Stomach (tissue), 9 donors: ENCODE data around the gene NPAT. TPM values are rescaled to one million over a fixed set of nuclear protein-coding genes. Genes with fewer than 3 reads are reported as not detected.

Experiments used
- DNase-seq, 2 donors: peaks; one replicate each; pipeline versions ENCODE4 v3.0.0 to v3.0.0-alpha.2; 2013 to 2019
- H3K27ac ChIP-seq, 5 donors: fragments of 200-600 bp in 4 of 5; sonication (generic) in 4 of 5; one replicate each; pipeline ENCODE4 v1.5.1; 2013 to 2019; ENCODE audit warnings: mild to moderate bottlenecking in 1 of 5, moderate library complexity in 1 of 5
- H3K27me3 ChIP-seq, 3 donors: fragments of 200-600 bp; sonication (generic); one replicate each; pipeline ENCODE4 v1.5.1; 2017 to 2019; ENCODE audit warnings: mixed run types in 1 of 3
- H3K36me3 ChIP-seq, 4 donors: fragments of 200-600 bp; sonication (generic); 1 replicate in 3 of 4; 2 replicates in 1 of 4; pipeline ENCODE4 v1.5.1; 2016 to 2019
- H3K4me1 ChIP-seq, 4 donors: fragments of 200-600 bp; sonication (generic); one replicate each; pipeline ENCODE4 v1.5.1; 2016 to 2019
- H3K4me3 ChIP-seq, 4 donors: fragments of 200-600 bp; sonication (generic) in 3 of 4; one replicate each; pipeline ENCODE4 v1.5.1; 2016 to 2019; ENCODE audit warnings: mild to moderate bottlenecking in 1 of 4
- H3K9me3 ChIP-seq, 4 donors: fragments of 200-600 bp; sonication (generic); one replicate each; pipeline ENCODE4 v1.5.1; 2016 to 2019
- CTCF ChIP-seq, 7 experiments: fragments of 450-650 bp in 4 of 7; fragments of 200-600 bp in 3 of 7; sonication (generic) in 3 of 7; IDR thresholded peaks; one replicate each; pipeline ENCODE4 v1.5.1; 2016 to 2019; ENCODE audit warnings: antibody characterized with exemption in 7 of 7, control low read depth in 2 of 7, mild to moderate bottlenecking in 1 of 7
- EP300 ChIP-seq: sonication (generic); formaldehyde crosslinking; IDR thresholded peaks from one replicate; pipeline ENCODE4 v1.6.1; 2017; ENCODE audit warnings: antibody characterized with exemption
- POLR2A ChIP-seq, 4 donors: fragments of 450-650 bp; IDR thresholded peaks; one replicate each; pipeline ENCODE4 v1.6.1; 2016; ENCODE audit warnings: antibody characterized with exemption in 4 of 4, control low read depth in 2 of 4, mild to moderate bottlenecking in 1 of 4, moderate library complexity in 1 of 4
- POLR2AphosphoS5 ChIP-seq, 3 donors: sonication (generic); formaldehyde crosslinking; IDR thresholded peaks; one replicate each; pipeline ENCODE4 v1.6.1; 2016; ENCODE audit warnings: antibody characterized with exemption in 3 of 3
- WGBS, 5 donors: extraction: QIAGEN DNeasy Blood & Tissue Kit in 3 of 5; methylation state at CpG; one replicate each; pipeline versions ENCODE4 v1.1.5 to v1.1.7; 2013 to 2018; 5-methylcytosine and 5-hydroxymethylcytosine counted together
- intact Hi-C: fragments of 100-400 bp; cut with DNase I; formaldehyde crosslinking; loops from one replicate; pipeline ENCODE4 v1.15.1; 2023; ENCODE audit warnings: low total_unique reads
- polyA plus RNA-seq, 3 donors: library from polyadenylated mRNA; stranded (reverse); fragments of 200-250 nt; gene quantifications; one replicate each; pipeline ENCODE4 v1.2.3, GENCODE V29; 2013
- total RNA-seq, 5 donors: library from RNA; depleted of rRNA; stranded (reverse); fragments of >200 nt; gene quantifications; one replicate each; pipeline versions ENCODE4 v1.1.0 to v1.2.3, GENCODE V29; 2014 to 2016
- donor health status: healthy with polysubstance abuse.
- donor health status: Bipolar disorder and iron deficiency.
- donor health status: healthy.

NPAT gene
- total and polyA plus RNA-seq, 8 donors = 2.1 to 36.6 (median 9.3) TPM

DNA sequence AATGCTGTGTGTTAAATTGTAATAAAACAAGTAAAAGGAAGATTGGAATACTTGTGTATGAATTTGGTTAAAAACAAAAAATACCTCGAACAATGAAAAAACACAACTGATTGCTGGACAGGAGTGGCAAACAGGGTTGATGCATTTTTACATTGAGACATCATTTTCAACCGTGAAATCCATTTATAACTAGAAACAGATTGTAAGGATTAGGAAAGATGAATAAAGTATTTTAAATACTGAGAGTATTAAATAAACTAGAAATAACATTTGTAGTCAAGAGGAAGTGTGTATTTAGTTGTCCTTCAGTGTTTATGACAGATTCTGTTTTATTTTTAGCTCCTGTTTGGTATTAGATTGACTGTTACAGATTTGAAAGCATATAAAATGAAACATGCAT is 5.8 kb upstream of the NPAT start:
- 76 to 83% (median 82%) methylated on average over 2 of the region's 2 CpGs for WGBS, 5 donors

DNA sequence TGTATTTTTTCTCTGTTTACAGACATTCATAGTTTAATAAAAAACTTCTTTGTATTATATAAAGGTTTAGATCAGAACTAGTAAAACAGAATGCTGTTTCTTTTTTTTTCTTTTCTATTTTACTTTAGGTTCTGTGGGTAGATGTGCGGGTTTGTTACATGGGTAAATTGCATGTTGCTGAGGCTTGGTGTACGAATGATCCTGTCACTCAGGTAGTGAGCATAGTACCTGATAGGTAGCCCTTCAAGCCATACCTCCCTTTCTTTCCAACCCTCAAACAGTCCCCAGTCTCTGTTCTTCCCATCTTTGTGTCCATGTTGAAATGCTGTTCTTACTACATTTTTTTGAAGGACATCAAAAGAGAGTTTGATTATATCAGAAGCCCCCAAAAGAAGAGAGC is 3.6 kb upstream of the NPAT start:
- TF ChIP-seq CTCF (IDR thresholded peaks at IDR 0.05) (no peak), EP300 (no peak), POLR2AphosphoS5 (IDR thresholded peaks at IDR 0.05) (no peak), POLR2A (IDR thresholded peaks at IDR 0.05) (no peak)
- 82 to 90% (median 85%) methylated on average over 2 of the region's 2 CpGs for WGBS, 5 donors
- Histone ChIP-seq H3K4me1 (peaks cover 13 to 44% (median 31%) of the 10 kb centered on the region in 4 donors), H3K27ac (peak overlapping the region in 2 of 5 donors; percentile 6 to 98), H3K4me3 (no peak overlapping the region), H3K9me3 (no peaks in the 10 kb centered on the region), H3K27me3 (no peaks in the 10 kb centered on the region), H3K36me3 (peaks cover 0 to 40% (median 33%) of the 10 kb centered on the region in 4 donors)
- intact Hi-C loops = no loop called here
- DNase-seq = no peak

More for the DNA sequence above, 5.8 kb upstream of the NPAT start:
- no peak for TF ChIP-seq EP300
- TF ChIP-seq POLR2AphosphoS5 (IDR thresholded peaks at IDR 0.05) = no peak
- no peak for TF ChIP-seq POLR2A (IDR thresholded peaks at IDR 0.05)
- TF ChIP-seq CTCF (IDR thresholded peaks at IDR 0.05) = no peak
- H3K27me3 ChIP-seq = no peaks in the 10 kb centered on the region
- peaks cover 0 to 62% (median 55%) of the 10 kb centered on the region in 4 donors for H3K36me3 ChIP-seq
- peaks cover 11 to 37% (median 27%) of the 10 kb centered on the region in 4 donors for H3K4me1 ChIP-seq
- DNase-seq = no peak
- H3K27ac ChIP-seq = no peak overlapping the region
- H3K4me3 ChIP-seq = no peak overlapping the region
- intact Hi-C loops = no loop called here
- no peaks in the 10 kb centered on the region for H3K9me3 ChIP-seq

- peak in 1 of 2 donors; percentile 50 for DNase-seq
- intact Hi-C loops = no loop called here
- H3K27me3 ChIP-seq = no peaks in the 10 kb centered on the region
- WGBS, 5 donors = 79 to 88% (median 86%) methylated on average over 14 of the region's 14 CpGs
- no peak for TF ChIP-seq EP300
- no peak for TF ChIP-seq CTCF (IDR thresholded peaks at IDR 0.05)
- no peak for TF ChIP-seq POLR2A (IDR thresholded peaks at IDR 0.05)
- no peak for TF ChIP-seq POLR2AphosphoS5 (IDR thresholded peaks at IDR 0.05)
- H3K36me3 ChIP-seq = peaks cover 0 to 31% (median 24%) of the 10 kb centered on the region in 4 donors
- H3K9me3 ChIP-seq = no peaks in the 10 kb centered on the region
- H3K4me3 ChIP-seq = peak overlapping the region in 3 of 4 donors; percentile 77 to 86 (median 81)
- H3K4me1 ChIP-seq = peaks cover 21 to 53% (median 40%) of the 10 kb centered on the region in 4 donors
- H3K27ac ChIP-seq = peak overlapping the region in 4 of 5 donors; percentile 92 to 98 (median 96)
Measured at GRCh38 chr11:108224911-108225786, 2.7 kb upstream of the NPAT start.

- TF ChIP-seq POLR2AphosphoS5 (IDR thresholded peaks at IDR 0.05) = no peak
- no peak for TF ChIP-seq CTCF (IDR thresholded peaks at IDR 0.05)
- TF ChIP-seq EP300 = no peak
- TF ChIP-seq POLR2A (IDR thresholded peaks at IDR 0.05) = no peak
- Histone ChIP-seq H3K27ac (peak overlapping the region in 4 of 5 donors; percentile 92 to 98 (median 96)), H3K27me3 (no peaks in the 10 kb centered on the region), H3K9me3 (no peaks in the 10 kb centered on the region), H3K4me3 (peak overlapping the region; percentile 71 to 86 (median 79)), H3K4me1 (peaks cover 21 to 61% (median 45%) of the 10 kb centered on the region in 4 donors), H3K36me3 (peaks cover 0 to 23% (median 17%) of the 10 kb centered on the region in 4 donors)
- WGBS, 5 donors = 53 to 67% (median 59%) methylated on average over 4 of the region's 4 CpGs
- intact Hi-C loops = no loop called here
- no peak for DNase-seq
Measured at GRCh38 chr11:108224366-108224765, 1.9 kb upstream of the NPAT start.
